Measurements from ENCODE around the gene MFSD12. TPM values are rescaled to one million over a fixed set of nuclear protein-coding genes. Genes with fewer than 3 reads are reported as not detected.

MFSD12 gene
- total and polyA plus RNA-seq, 2 donors (not counting 3 experiments of a cell fraction or from before 2014, with no cell fraction given) = 51.7 to 78.9 TPM

DNA sequence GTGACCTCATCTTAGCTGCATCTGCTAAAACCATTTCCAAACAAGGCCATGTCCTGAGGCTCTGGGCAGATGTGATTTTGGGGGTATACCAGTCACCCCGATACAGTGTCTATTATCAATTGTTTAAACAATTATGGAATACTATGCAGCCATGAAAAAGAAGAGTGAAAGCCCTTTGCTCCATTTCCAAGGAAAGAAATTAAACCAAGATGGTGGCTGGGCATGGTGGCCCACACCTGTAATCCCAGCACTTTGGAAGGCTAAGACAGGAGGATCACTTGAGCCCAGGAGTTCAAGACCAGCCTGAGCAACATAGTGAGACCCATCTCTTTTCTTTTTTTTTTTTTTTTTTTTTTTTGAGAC, 17.6 kb downstream of the MFSD12 start:
- Histone ChIP-seq H4K20me1 (replicated peaks; ENCODE audit: control insufficient read depth, extremely low read depth, insufficient read depth, low read length) (no peaks in the 10 kb centered on the region), H3K79me2 (ENCODE audit: control insufficient read depth, insufficient read depth, low read length) (no peaks in the 10 kb centered on the region), H2AFZ (ENCODE audit: low read depth, low read length) (no peak overlapping the region), H3K27ac (ENCODE audit: insufficient read depth, low read depth, low read length) (no peak overlapping the region), H3K9ac (replicated peaks; ENCODE audit: extremely low read depth, insufficient read depth, low read length) (no peak overlapping the region), H3K4me3 (replicated peaks in 1 of 3; ENCODE audit: insufficient read depth in 1 of 3, low read depth in 1 of 3, low read length in 3 of 3) (no peak overlapping the region), H3K36me3 (ENCODE audit: control insufficient read depth in 2 of 2, extremely low read depth in 1 of 2, insufficient read depth in 2 of 2, low read length in 2 of 2) (peaks cover 0 to 9% of the 10 kb centered on the region in 2 experiments), H3K9me1 (replicated peaks; ENCODE audit: control insufficient read depth, extremely low read depth, insufficient read depth, low read length) (no peaks in the 10 kb centered on the region), H3K4me2 (ENCODE audit: insufficient read depth, low read length) (no peak overlapping the region), H3K4me1 (ENCODE audit: control insufficient read depth, extremely low read depth, insufficient read depth, low read length) (no peaks in the 10 kb centered on the region), H3K27me3 (ENCODE audit: control insufficient read depth in 2 of 2, insufficient read depth in 2 of 2, low read length in 2 of 2) (no peaks in the 10 kb centered on the region), H3K9me3 (replicated peaks; ENCODE audit: control insufficient read depth, insufficient read depth, low read length) (no peaks in the 10 kb centered on the region)
- intact Hi-C loops (cut with micrococcal nuclease) = no loop called here
- dilution Hi-C loops (cut with MboI; ENCODE audit: extremely low pct_ligation_motif_present, low sequenced_read_pairs) = no loop called here
- FAIRE-seq = no peak
- TF ChIP-seq FOS (IDR thresholded peaks at IDR 0.05; ENCODE audit: borderline replicate concordance, insufficient read depth, low read length) = no peak
- TF ChIP-seq, protein P1, sequence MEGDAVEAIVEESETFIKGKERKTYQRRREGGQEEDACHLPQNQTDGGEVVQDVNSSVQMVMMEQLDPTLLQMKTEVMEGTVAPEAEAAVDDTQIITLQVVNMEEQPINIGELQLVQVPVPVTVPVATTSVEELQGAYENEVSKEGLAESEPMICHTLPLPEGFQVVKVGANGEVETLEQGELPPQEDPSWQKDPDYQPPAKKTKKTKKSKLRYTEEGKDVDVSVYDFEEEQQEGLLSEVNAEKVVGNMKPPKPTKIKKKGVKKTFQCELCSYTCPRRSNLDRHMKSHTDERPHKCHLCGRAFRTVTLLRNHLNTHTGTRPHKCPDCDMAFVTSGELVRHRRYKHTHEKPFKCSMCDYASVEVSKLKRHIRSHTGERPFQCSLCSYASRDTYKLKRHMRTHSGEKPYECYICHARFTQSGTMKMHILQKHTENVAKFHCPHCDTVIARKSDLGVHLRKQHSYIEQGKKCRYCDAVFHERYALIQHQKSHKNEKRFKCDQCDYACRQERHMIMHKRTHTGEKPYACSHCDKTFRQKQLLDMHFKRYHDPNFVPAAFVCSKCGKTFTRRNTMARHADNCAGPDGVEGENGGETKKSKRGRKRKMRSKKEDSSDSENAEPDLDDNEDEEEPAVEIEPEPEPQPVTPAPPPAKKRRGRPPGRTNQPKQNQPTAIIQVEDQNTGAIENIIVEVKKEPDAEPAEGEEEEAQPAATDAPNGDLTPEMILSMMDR (IDR thresholded peaks at IDR 0.05; ENCODE audit: extremely low read depth in 1 of 2, insufficient read depth in 1 of 2, low read depth in 1 of 2, low read length in 2 of 2) = no peak
- no peak for TF ChIP-seq GATA2 (IDR thresholded peaks at IDR 0.05; ENCODE audit: insufficient read depth, insufficient read length, low read depth, low read length)
- TF ChIP-seq JUN (IDR thresholded peaks at IDR 0.05; ENCODE audit: borderline replicate concordance, insufficient read depth, insufficient read length, low read depth) = no peak
- TF ChIP-seq MYC (IDR thresholded peaks at IDR 0.05; ENCODE audit: low read depth, low read length) = no peak
- TF ChIP-seq EZH2 (IDR thresholded peaks at IDR 0.05; ENCODE audit: borderline replicate concordance, low read depth, low read length, severe bottlenecking) = no peak
- no peak for TF ChIP-seq POLR2A (IDR thresholded peaks at IDR 0.05; ENCODE audit: low read depth, low read length)
- TF ChIP-seq, protein P2, sequence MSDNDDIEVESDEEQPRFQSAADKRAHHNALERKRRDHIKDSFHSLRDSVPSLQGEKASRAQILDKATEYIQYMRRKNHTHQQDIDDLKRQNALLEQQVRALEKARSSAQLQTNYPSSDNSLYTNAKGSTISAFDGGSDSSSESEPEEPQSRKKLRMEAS (IDR thresholded peaks at IDR 0.05; ENCODE audit: insufficient read depth, insufficient read length) = no peak
- no peak for TF ChIP-seq POLR2AphosphoS5 (IDR thresholded peaks at IDR 0.05; ENCODE audit: insufficient read depth, low read depth, low read length)
- ChIA-PET CTCF (no interaction called here), POLR2A (no interaction called here)
- no TSS peak for BruUV-seq (replicated peaks)
- no peak for DNase-seq (ENCODE audit: low read depth, low spot score)

Data from endothelial cell of umbilical vein (primary cell).